WERI-Rb-1 (cell line): ENCODE data around the gene F11R.

Experiments
- DNase-seq: peaks from one replicate; pipeline ENCODE4 v3.0.0-alpha.2; 2020
- H3K27ac ChIP-seq: fragments of 250-450 bp; sonication (Bioruptor Pico); 2 replicates; pipeline ENCODE4 v1.5.1; 2020; ENCODE audit warnings: mild to moderate bottlenecking, moderate library complexity
- H3K27me3 ChIP-seq: fragments of 250-450 bp; sonication (Bioruptor Pico); 2 replicates; pipeline ENCODE4 v1.5.1; 2021; ENCODE audit warnings: mild to moderate bottlenecking, low read depth, moderate library complexity; ENCODE audit not compliant: insufficient read depth, severe bottlenecking
- H3K36me3 ChIP-seq: fragments of 250-450 bp; sonication (Bioruptor Pico); 2 replicates; pipeline ENCODE4 v1.5.1; 2020; ENCODE audit warnings: mild to moderate bottlenecking, moderate library complexity
- H3K4me3 ChIP-seq: 2 replicates; pipeline ENCODE4 v1.5.1; 2011; ENCODE audit warnings: low read depth, mild to moderate bottlenecking, control low read depth, low read length
- H3K9me3 ChIP-seq: fragments of 250-450 bp; sonication (Bioruptor Pico); 2 replicates; pipeline ENCODE4 v1.5.1; 2021; ENCODE audit warnings: mild to moderate bottlenecking, moderate library complexity; ENCODE audit not compliant: severe bottlenecking
- CTCF ChIP-seq: IDR thresholded peaks from 2 replicates; pipeline ENCODE4 v1.5.1; 2011; ENCODE audit warnings: low read depth, mild to moderate bottlenecking, control low read depth, inconsistent platforms, low read length

Gene F11R

GRCh38 chr1:161061419-161061818 is 40.5 kb upstream of the F11R start:
- H3K36me3 ChIP-seq, result no peaks in the 10 kb centered on the region
- TF ChIP-seq CTCF, result no peak
- H3K4me3 ChIP-seq, result no peak overlapping the region
- H3K27ac ChIP-seq, result no peak overlapping the region
- H3K27me3 ChIP-seq, result no peaks in the 10 kb centered on the region
- DNase-seq, result no peak
- no peaks in the 10 kb centered on the region for H3K9me3 ChIP-seq

- Histone ChIP-seq H3K27ac (no peak overlapping the region), H3K27me3 (peaks cover 4% of the 10 kb centered on the region), H3K36me3 (no peaks in the 10 kb centered on the region), H3K4me3 (no peak overlapping the region), H3K9me3 (no peaks in the 10 kb centered on the region)
- TF ChIP-seq CTCF, result no peak
- no peak for DNase-seq
These were observed 38.3 kb upstream of the F11R start for GRCh38 chr1:161059293-161059692.

GRCh38 chr1:161054805-161055204 is 33.9 kb upstream of the F11R start:
- DNase-seq, result no peak
- no peak overlapping the region for H3K4me3 ChIP-seq
- peak; percentile 36 for TF ChIP-seq CTCF
- no peaks in the 10 kb centered on the region for H3K36me3 ChIP-seq
- H3K9me3 ChIP-seq, result peaks cover 2% of the 10 kb centered on the region
- peaks cover 4% of the 10 kb centered on the region for H3K27me3 ChIP-seq
- no peak overlapping the region for H3K27ac ChIP-seq

- Histone ChIP-seq H3K9me3 (peaks cover 7% of the 10 kb centered on the region), H3K27me3 (peaks cover 4% of the 10 kb centered on the region), H3K36me3 (no peaks in the 10 kb centered on the region), H3K4me3 (no peak overlapping the region), H3K27ac (no peak overlapping the region)
- DNase-seq, result no peak
- TF ChIP-seq CTCF, result no peak
These were observed 33.3 kb upstream of the F11R start for GRCh38 chr1:161054232-161054631.

GRCh38 chr1:161052899-161053298 is 31.9 kb upstream of the F11R start:
- DNase-seq, result no peak
- Histone ChIP-seq H3K27me3 (peaks cover 4% of the 10 kb centered on the region), H3K27ac (no peak overlapping the region), H3K36me3 (no peaks in the 10 kb centered on the region), H3K4me3 (no peak overlapping the region), H3K9me3 (peaks cover 20% of the 10 kb centered on the region)
- TF ChIP-seq CTCF, result no peak

- DNase-seq, result no peak
- H3K36me3 ChIP-seq, result no peaks in the 10 kb centered on the region
- TF ChIP-seq CTCF, result no peak
These were observed 30.3 kb upstream of the F11R start for GRCh38 chr1:161051219-161051618.

More at GRCh38 chr1:161051219-161051618, 30.3 kb upstream of the F11R start:
- Histone ChIP-seq H3K9me3 (peaks cover 36% of the 10 kb centered on the region), H3K27me3 (peaks cover 4% of the 10 kb centered on the region), H3K4me3 (no peak overlapping the region), H3K27ac (no peak overlapping the region)
